OCI-M1 (cell line): ENCODE results near the gene JAZF1.
A peak's percentile ranks its signal among the peaks of the same experiment; 100 is the strongest.

Experiments used
- DNase-seq: peaks from one replicate; lab custom pipeline; 2025; lab: John Stamatoyannopoulos, UW

Gene JAZF1

GRCh38 chr7:27835376-27835775, 345.2 kb downstream of the JAZF1 start:
- no peak for DNase-seq

- no peak for DNase-seq
Measured at GRCh38 chr7:27834179-27834921, 346.2 kb downstream of the JAZF1 start.

- no peak for DNase-seq
Measured at GRCh38 chr7:27826357-27826756, 354.2 kb downstream of the JAZF1 start.

GRCh38 chr7:27825891-27826290, 354.7 kb downstream of the JAZF1 start:
- DNase-seq: no peak

- DNase-seq: no peak
Measured at GRCh38 chr7:27822245-27822644, 358.4 kb downstream of the JAZF1 start.

- DNase-seq: no peak
Measured at GRCh38 chr7:27812706-27813105, 367.9 kb downstream of the JAZF1 start.

GRCh38 chr7:27810186-27810585, 370.4 kb downstream of the JAZF1 start:
- DNase-seq: no peak

- DNase-seq: no peak
Measured at GRCh38 chr7:27808626-27809025, 372.0 kb downstream of the JAZF1 start.

- DNase-seq: no peak
Measured at GRCh38 chr7:27804139-27804538, 376.5 kb downstream of the JAZF1 start.

- DNase-seq: no peak
Measured at GRCh38 chr7:27802999-27803398, 377.6 kb downstream of the JAZF1 start.

GRCh38 chr7:27799212-27799611, 381.4 kb downstream of the JAZF1 start:
- no peak for DNase-seq

- no peak for DNase-seq
Measured at GRCh38 chr7:27795977-27796376, 384.6 kb downstream of the JAZF1 start.

GRCh38 chr7:27793780-27794179, 386.8 kb downstream of the JAZF1 start:
- DNase-seq: no peak

GRCh38 chr7:27788437-27788836, 392.2 kb downstream of the JAZF1 start:
- no peak for DNase-seq

GRCh38 chr7:27784399-27785053, 396.1 kb downstream of the JAZF1 start:
- peak; percentile 80 for DNase-seq

GRCh38 chr7:27782849-27783248, 397.7 kb downstream of the JAZF1 start:
- DNase-seq: no peak

GRCh38 chr7:27781188-27781587, 399.4 kb downstream of the JAZF1 start:
- DNase-seq: no peak
